SK-N-MC (cell line): ENCODE results near the gene PLLP.

ENCODE experiments used
- DNase-seq: peaks from one replicate; pipeline ENCODE4 v3.0.0-alpha.2; 2011; ENCODE audit warnings: low read depth, low spot score
- H3K27ac ChIP-seq: fragments of 200-600 bp; sonication (generic); 2 replicates; pipeline ENCODE4 v1.5.1; 2016; ENCODE audit warnings: mixed run types
- H3K36me3 ChIP-seq: fragments of 200-600 bp; sonication (generic); 2 replicates; pipeline ENCODE4 v1.6.1; 2017; ENCODE audit warnings: antibody characterized with exemption, low read length, mixed read lengths; ENCODE audit not compliant: insufficient read depth
- H3K4me3 ChIP-seq: fragments of 200-600 bp; sonication (generic); 2 replicates; pipeline ENCODE4 v1.5.1; 2016
- H3K9ac ChIP-seq: fragments of 200-600 bp; sonication (generic); 2 replicates; pipeline ENCODE4 v1.8.0; 2017; ENCODE audit warnings: mixed run types, mixed read lengths; ENCODE audit not compliant: insufficient read length
- H3K9me3 ChIP-seq: fragments of 200-600 bp; sonication (generic); 2 replicates; pipeline ENCODE4 v1.6.1; 2017; ENCODE audit warnings: low read depth, mild to moderate bottlenecking, antibody characterized with exemption, low read length, moderate library complexity, mixed read lengths
- EZH2 ChIP-seq: fragments of 200-600 bp; sonication (generic); IDR thresholded peaks from one replicate; pipeline ENCODE4 v1.6.1; 2017; ENCODE audit warnings: antibody characterized with exemption
- FOXP2 ChIP-seq: optimal IDR thresholded peaks from 2 replicates; pipeline ENCODE3; 2011; ENCODE audit warnings: mild to moderate bottlenecking, moderate library complexity; ENCODE audit not compliant: insufficient read depth; ENCODE audit errors: extremely low read length, control extremely low read depth
- POLR2AphosphoS5 ChIP-seq: IDR thresholded peaks from 2 replicates; pipeline ENCODE4 v1.6.1; 2012; ENCODE audit warnings: mild to moderate bottlenecking, low read depth, low read length, borderline replicate concordance

Gene PLLP

DNA sequence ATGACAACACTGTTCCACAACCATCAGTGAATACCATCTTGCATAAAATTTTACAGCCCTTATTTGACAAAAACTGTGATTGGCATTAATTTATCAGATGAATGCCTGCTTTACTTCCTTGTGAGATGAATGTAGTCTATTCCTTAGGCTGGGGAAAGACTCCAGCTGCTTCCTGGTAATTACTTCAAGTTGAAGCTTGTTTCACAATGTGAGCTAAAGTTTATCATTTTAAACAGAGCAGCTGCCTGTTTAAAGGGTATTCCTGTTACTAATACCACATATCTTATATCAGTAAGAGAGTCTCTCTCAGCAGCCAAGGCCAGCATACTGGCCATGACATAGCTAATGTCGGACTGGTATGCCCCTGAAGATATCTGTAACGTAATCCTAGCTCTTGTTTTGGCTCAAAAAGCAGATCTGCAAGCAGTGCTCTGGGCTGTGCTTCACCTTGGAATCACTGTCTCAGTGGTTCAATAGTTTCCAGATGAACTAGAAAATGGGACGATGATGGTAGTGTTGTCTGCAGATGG lies 52.6 kb downstream of the PLLP start:
- H3K27ac ChIP-seq = no peak overlapping the region

DNA sequence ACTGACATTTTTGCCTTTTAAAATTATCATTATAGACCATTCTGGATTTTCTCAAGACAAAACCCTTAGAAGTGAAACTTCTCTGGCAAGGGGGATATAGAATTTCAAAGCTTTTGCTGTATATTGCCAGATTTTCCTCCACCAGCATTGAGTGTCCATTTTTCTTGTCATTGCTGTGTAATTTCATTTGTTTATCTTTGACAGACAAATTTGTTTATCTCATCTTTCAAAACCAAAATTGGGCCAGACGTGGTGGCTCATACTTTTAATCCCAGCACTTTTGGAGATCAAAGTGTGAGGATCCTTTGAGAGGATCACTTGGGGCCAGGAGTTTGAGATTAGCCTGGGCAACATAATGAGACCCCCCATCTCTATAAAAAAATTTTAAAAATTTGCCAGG lies 55.4 kb downstream of the PLLP start:
- DNase-seq = no peak
- no peak for TF ChIP-seq FOXP2
- Histone ChIP-seq H3K36me3 (peaks cover 7% of the 10 kb centered on the region; the same call in 1 of the 2 replicates), H3K4me3 (no peak overlapping the region), H3K9ac (no peak overlapping the region), H3K27ac (no peak overlapping the region), H3K9me3 (no peaks in the 10 kb centered on the region)

More for the DNA sequence above, 52.6 kb downstream of the PLLP start:
- H3K36me3 ChIP-seq = peaks cover 17% of the 10 kb centered on the region; the same call in 1 of the 2 replicates
- H3K9ac ChIP-seq = no peak overlapping the region
- no peak for TF ChIP-seq EZH2
- TF ChIP-seq FOXP2 = no peak
- no peak for TF ChIP-seq POLR2AphosphoS5
- DNase-seq = no peak
- no peak overlapping the region for H3K4me3 ChIP-seq
- no peaks in the 10 kb centered on the region for H3K9me3 ChIP-seq

GRCh38 chr16:57226701-57227621 lies 57.5 kb downstream of the PLLP start:
- Histone ChIP-seq H3K36me3 (peaks cover 19% of the 10 kb centered on the region; the same call in 1 of the 2 replicates), H3K27ac (no peak overlapping the region), H3K9me3 (no peaks in the 10 kb centered on the region), H3K9ac (no peak overlapping the region), H3K4me3 (no peak overlapping the region)
- no peak for TF ChIP-seq POLR2AphosphoS5
- TF ChIP-seq FOXP2 = no peak
- TF ChIP-seq EZH2 = no peak
- no peak for DNase-seq

- DNase-seq = no peak
- peaks cover 26% of the 10 kb centered on the region; the same call in 1 of the 2 replicates for H3K36me3 ChIP-seq
Observed at GRCh38 chr16:57225978-57226377, 58.5 kb downstream of the PLLP start.

DNA sequence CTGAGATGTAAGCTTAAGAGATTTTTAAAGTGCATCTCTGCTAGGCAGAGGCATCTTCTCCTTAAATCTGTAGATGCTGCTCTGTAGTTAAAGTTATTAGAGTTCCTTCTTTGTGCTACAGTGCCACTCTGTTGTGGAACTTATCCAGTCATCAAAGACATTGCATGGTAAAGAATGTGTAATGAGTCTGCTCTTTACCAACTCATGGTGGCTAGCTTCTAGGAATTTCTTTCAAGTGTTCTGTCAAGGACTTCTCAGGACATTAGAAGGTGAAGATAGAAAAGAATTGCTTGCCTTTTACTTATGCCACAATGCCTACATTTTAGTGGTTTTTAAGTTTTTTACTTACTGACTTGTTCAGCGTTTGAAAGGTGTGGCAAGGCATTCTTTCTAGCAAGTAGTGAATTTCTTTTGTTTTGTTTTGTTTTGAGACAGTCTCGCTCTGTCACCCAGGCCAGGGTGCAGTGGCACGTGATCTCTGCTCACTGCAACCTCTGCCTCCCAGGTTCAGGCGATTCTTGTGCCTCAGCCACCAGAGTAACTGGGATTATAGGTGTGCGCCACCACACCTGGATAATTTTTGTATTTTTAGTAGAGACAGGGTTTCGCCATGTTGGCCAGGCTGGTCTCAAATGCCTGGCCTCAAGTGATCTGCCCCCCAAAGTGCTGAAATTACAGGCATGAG lies 59.7 kb downstream of the PLLP start:
- Histone ChIP-seq H3K36me3 (peaks cover 29% of the 10 kb centered on the region; the same call in 1 of the 2 replicates), H3K4me3 (no peak overlapping the region), H3K27ac (no peak overlapping the region), H3K9me3 (no peaks in the 10 kb centered on the region), H3K9ac (no peak overlapping the region)
- DNase-seq = no peak
- no peak for TF ChIP-seq FOXP2

More at GRCh38 chr16:57225978-57226377, 58.5 kb downstream of the PLLP start:
- no peak for TF ChIP-seq FOXP2
- TF ChIP-seq EZH2 = no peak
- TF ChIP-seq POLR2AphosphoS5 = no peak
- H3K4me3 ChIP-seq = no peak overlapping the region
- H3K27ac ChIP-seq = no peak overlapping the region
- H3K9me3 ChIP-seq = no peaks in the 10 kb centered on the region
- H3K9ac ChIP-seq = no peak overlapping the region

- H3K36me3 ChIP-seq = peaks cover 36% of the 10 kb centered on the region; the same call in 1 of the 2 replicates
Observed at GRCh38 chr16:57223057-57223456, 61.4 kb downstream of the PLLP start.

DNA sequence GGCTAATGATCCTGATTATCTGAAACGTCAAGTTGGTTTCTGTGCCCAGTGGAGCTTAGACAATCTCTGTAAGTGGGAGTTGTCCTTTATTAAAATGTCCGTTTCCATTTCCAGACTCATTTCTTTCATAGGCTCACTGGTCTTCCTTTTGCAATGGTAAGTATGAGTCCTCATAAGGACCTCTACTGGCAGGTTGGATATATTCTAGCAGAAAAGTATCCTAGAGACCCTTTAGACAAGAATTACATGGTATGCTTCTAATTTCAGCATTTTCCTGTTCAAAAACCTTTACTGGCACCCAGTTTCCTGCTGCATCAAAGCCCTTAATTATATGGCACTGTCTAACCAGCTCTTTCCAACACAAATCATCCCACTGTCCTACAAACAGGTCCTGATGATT lies 67.5 kb downstream of the PLLP start:
- no peak for DNase-seq
- H3K27ac ChIP-seq = no peak overlapping the region
- TF ChIP-seq POLR2AphosphoS5 (no peak), FOXP2 (no peak), EZH2 (no peak)
- no peaks in the 10 kb centered on the region for H3K9me3 ChIP-seq
- no peak overlapping the region for H3K9ac ChIP-seq
- H3K36me3 ChIP-seq = peaks cover 74% of the 10 kb centered on the region
- no peak overlapping the region for H3K4me3 ChIP-seq

More at GRCh38 chr16:57223057-57223456, 61.4 kb downstream of the PLLP start:
- H3K9ac ChIP-seq = no peak overlapping the region
- TF ChIP-seq EZH2 (no peak), POLR2AphosphoS5 (no peak), FOXP2 (no peak)
- H3K4me3 ChIP-seq = no peak overlapping the region
- no peak overlapping the region for H3K27ac ChIP-seq
- DNase-seq = no peak
- no peaks in the 10 kb centered on the region for H3K9me3 ChIP-seq

DNA sequence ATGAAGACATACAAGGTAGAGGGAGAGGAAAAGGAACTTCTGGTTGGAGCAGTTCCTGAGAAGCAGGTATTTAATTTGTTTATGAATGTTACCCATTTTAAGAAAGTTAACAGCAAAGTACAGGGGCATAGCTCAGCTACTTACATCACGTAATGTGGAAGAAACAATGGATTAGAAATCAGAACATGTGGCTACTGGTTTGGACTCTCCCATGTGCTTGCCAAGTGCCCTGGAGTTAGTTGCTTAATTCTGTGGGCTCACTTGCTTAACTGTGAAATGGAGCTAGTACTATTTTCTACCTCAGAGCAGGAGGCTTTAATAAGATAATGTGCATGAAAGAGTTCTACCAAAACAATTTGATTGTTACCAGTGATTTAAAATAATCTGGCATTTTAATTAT lies 71.0 kb downstream of the PLLP start:
- no peak for DNase-seq
- Histone ChIP-seq H3K36me3 (peaks cover 50% of the 10 kb centered on the region), H3K27ac (no peak overlapping the region), H3K4me3 (no peak overlapping the region), H3K9ac (no peak overlapping the region), H3K9me3 (no peaks in the 10 kb centered on the region)
- TF ChIP-seq FOXP2 = no peak
- TF ChIP-seq EZH2 = no peak
- no peak for TF ChIP-seq POLR2AphosphoS5
